ENCODE data around the gene FMN2. TPM values are rescaled to one million over a fixed set of nuclear protein-coding genes. Genes with fewer than 3 reads are reported as not detected.

The FMN2 gene
- polyA plus RNA-seq, 2 of the 4 experiments (the other 2 are of a cell fraction), result 2.8 to 4.2 TPM

- H3K9me3 ChIP-seq, result no peaks in the 10 kb centered on the region
- no peak for FAIRE-seq
- 93% methylated on average over 8 of the region's 8 CpGs for WGBS (ENCODE audit: missing lambda C conversion rate)
- no peak overlapping the region for H3K4me3 ChIP-seq
- TF ChIP-seq RNF2 (IDR thresholded peaks at IDR 0.05; ENCODE audit: borderline replicate concordance, low read depth) (no peak), MAX (IDR thresholded peaks at IDR 0.05) (no peak), POLR2A (IDR thresholded peaks at IDR 0.05; ENCODE audit: low read length) (no peak), USF2 (IDR thresholded peaks at IDR 0.05) (no peak), CHD2 (IDR thresholded peaks at IDR 0.05; ENCODE audit: low read length, partially characterized antibody) (no peak), KDM5A (IDR thresholded peaks at IDR 0.05) (no peak)
- ATAC-seq, result no peak
- peak overlapping the region; percentile 45 to 76; a peak in 4 of 6 replicates for H3K27ac ChIP-seq
- ChIA-PET CTCF (interaction anchor here (0.6 to 1.7 kb wide), 2 partner anchors 11 to 15 kb away, joined by 3 read pairs; no protein-coding TSS in a partner anchor), POLR2A (no interaction called here)
- no peak for DNase-seq (ENCODE audit: low read depth in 1 of 2, low spot score in 1 of 2)
- peaks cover 13% of the 10 kb centered on the region for H3K4me1 ChIP-seq
- H3K4me2 ChIP-seq, result no peak overlapping the region
Measured at GRCh38 chr1:240498335-240498734, 406.7 kb downstream of the FMN2 start.

- Histone ChIP-seq H3K9me3 (no peaks in the 10 kb centered on the region), H3K4me3 (no peak overlapping the region), H3K4me1 (peaks cover 12% of the 10 kb centered on the region), H3K4me2 (no peak overlapping the region), H3K27ac (peak overlapping the region; percentile 45 to 76)
- ChIA-PET POLR2A (no interaction called here), CTCF (interaction anchor here (0.6 to 1.7 kb wide), 3 partner anchors 12 to 310 kb away, joined by 3 read pairs; no protein-coding TSS in a partner anchor)
- peak; percentile 92 for TF ChIP-seq NFE2L2 (conservative IDR thresholded peaks at IDR 0.05; ENCODE audit: low read length)
- no peak for TF ChIP-seq HOXB13 (CRISPR knock-in tag; IDR thresholded peaks at IDR 0.05; ENCODE audit: low read depth)
- TF ChIP-seq MAFK (IDR thresholded peaks at IDR 0.05; ENCODE audit: partially characterized antibody), result peak; percentile 97
- no peak for TF ChIP-seq CHD4 (IDR thresholded peaks at IDR 0.05; ENCODE audit: borderline replicate concordance)
- no peak for TF ChIP-seq CHD2 (IDR thresholded peaks at IDR 0.05; ENCODE audit: low read length, partially characterized antibody)
- no peak for TF ChIP-seq JUN (IDR thresholded peaks at IDR 0.05)
- FAIRE-seq (no peak), DNase-seq (ENCODE audit: low read depth in 1 of 2, low spot score in 1 of 2) (peak in 1 of 2 experiments; percentile 53), ATAC-seq (peak in 1 of 2 experiments; percentile 57; a peak in 2 of 6 replicates)
- WGBS (ENCODE audit: missing lambda C conversion rate), result 75% methylated on average over 2 of the region's 2 CpGs
Measured at GRCh38 chr1:240499012-240499411, 407.3 kb downstream of the FMN2 start.

- TF ChIP-seq CEBPB (IDR thresholded peaks at IDR 0.05), result no peak
- Histone ChIP-seq H3K4me1 (peaks cover 10% of the 10 kb centered on the region), H3K9me3 (no peaks in the 10 kb centered on the region), H3K27ac (peak overlapping the region in 1 of 2 experiments; percentile 5; a peak in 1 of 6 replicates), H3K4me2 (no peak overlapping the region), H3K4me3 (no peak overlapping the region)
- POLR2A ChIA-PET, result no interaction called here
- ATAC-seq (no peak), FAIRE-seq (no peak), DNase-seq (ENCODE audit: low read depth in 1 of 2, low spot score in 1 of 2) (no peak)
- CTCF ChIA-PET, result interaction anchor here (2.2 to 2.9 kb wide), 2 partner anchors 8 to 10 kb away, joined by 6 to 7 read pairs; no protein-coding TSS in a partner anchor
- WGBS (ENCODE audit: missing lambda C conversion rate), result 97% methylated on average over 4 of the region's 4 CpGs
Measured at GRCh38 chr1:240500647-240501046, 409.0 kb downstream of the FMN2 start.

GRCh38 chr1:240501115-240501514 is 409.4 kb downstream of the FMN2 start:
- Histone ChIP-seq H3K4me1 (peaks cover 10% of the 10 kb centered on the region), H3K9me3 (no peaks in the 10 kb centered on the region), H3K4me2 (no peak overlapping the region), H3K27ac (no peak overlapping the region; a peak in 1 of 6 replicates), H3K4me3 (no peak overlapping the region)
- ChIA-PET POLR2A (no interaction called here), CTCF (interaction anchor here (2.2 to 2.9 kb wide), 2 partner anchors 8 to 11 kb away, joined by 6 to 7 read pairs; no protein-coding TSS in a partner anchor)
- ATAC-seq, result no peak
- TF ChIP-seq CHD4 (IDR thresholded peaks at IDR 0.05; ENCODE audit: borderline replicate concordance), result no peak
- TF ChIP-seq NPAS2 (CRISPR knock-in tag; IDR thresholded peaks at IDR 0.05; ENCODE audit: borderline replicate concordance), result no peak
- no peak for TF ChIP-seq PHF8 (IDR thresholded peaks at IDR 0.05; ENCODE audit: borderline replicate concordance, low read depth)
- no peak for TF ChIP-seq ZNF302 (CRISPR knock-in tag; IDR thresholded peaks at IDR 0.05)
- no peak for TF ChIP-seq REST (IDR thresholded peaks at IDR 0.05)
- TF ChIP-seq HOXB13 (CRISPR knock-in tag; IDR thresholded peaks at IDR 0.05; ENCODE audit: low read depth), result no peak
- TF ChIP-seq RCOR1 (IDR thresholded peaks at IDR 0.05; ENCODE audit: low read depth, low read length), result no peak
- no peak for TF ChIP-seq POLR2A (IDR thresholded peaks at IDR 0.05; ENCODE audit: low read length)
- TF ChIP-seq JUNB (IDR thresholded peaks at IDR 0.05), result no peak
- peak in 1 of 2 experiments; percentile 32 for DNase-seq (ENCODE audit: low read depth in 1 of 2, low spot score in 1 of 2)
- 59% methylated on average over 2 of the region's 2 CpGs for WGBS (ENCODE audit: missing lambda C conversion rate)
- FAIRE-seq, result no peak
